ENCODE results near the gene TENM3. TPM values are rescaled to one million over a fixed set of nuclear protein-coding genes. Genes with fewer than 3 reads are reported as not detected.

Gene TENM3
- total and polyA plus RNA-seq, 12 donors, result 0.20 to 6.6 (median 3.5) TPM

DNA sequence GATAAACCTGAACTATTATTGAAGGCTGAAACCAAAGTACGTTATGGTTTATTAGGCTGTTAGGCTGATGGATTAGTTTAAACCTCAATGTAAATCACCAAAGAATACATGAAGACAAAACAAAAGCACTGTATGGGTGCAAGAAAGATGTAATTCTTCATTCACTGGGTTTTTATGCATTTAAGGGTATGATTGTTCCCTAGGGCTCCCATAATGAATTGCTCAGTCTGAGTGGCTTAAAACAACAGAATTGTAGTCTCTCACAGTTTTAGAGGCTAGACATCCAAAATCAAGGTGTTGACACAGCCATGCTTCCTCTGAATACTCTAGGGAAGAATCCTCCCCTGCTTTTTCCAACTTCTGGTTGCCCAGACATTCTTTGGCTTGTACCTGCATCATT lies 222.8 kb downstream of the TENM3 start:
- 85 to 97% methylated on average over 1 of the region's 1 CpG for WGBS, 2 donors
- Histone ChIP-seq H3K27ac (no peak overlapping the region), H3K27me3 (no peaks in the 10 kb centered on the region), H3K36me3 (no peaks in the 10 kb centered on the region), H3K9me3 (no peaks in the 10 kb centered on the region), H3K4me1 (no peaks in the 10 kb centered on the region), H3K4me3 (no peak overlapping the region)
- intact Hi-C loops (cut with DNase I), result no loop called here
- TF ChIP-seq, protein P1, sequence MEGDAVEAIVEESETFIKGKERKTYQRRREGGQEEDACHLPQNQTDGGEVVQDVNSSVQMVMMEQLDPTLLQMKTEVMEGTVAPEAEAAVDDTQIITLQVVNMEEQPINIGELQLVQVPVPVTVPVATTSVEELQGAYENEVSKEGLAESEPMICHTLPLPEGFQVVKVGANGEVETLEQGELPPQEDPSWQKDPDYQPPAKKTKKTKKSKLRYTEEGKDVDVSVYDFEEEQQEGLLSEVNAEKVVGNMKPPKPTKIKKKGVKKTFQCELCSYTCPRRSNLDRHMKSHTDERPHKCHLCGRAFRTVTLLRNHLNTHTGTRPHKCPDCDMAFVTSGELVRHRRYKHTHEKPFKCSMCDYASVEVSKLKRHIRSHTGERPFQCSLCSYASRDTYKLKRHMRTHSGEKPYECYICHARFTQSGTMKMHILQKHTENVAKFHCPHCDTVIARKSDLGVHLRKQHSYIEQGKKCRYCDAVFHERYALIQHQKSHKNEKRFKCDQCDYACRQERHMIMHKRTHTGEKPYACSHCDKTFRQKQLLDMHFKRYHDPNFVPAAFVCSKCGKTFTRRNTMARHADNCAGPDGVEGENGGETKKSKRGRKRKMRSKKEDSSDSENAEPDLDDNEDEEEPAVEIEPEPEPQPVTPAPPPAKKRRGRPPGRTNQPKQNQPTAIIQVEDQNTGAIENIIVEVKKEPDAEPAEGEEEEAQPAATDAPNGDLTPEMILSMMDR (IDR thresholded peaks at IDR 0.05), result no peak
- no peak for DNase-seq
- no peak for ATAC-seq

DNA sequence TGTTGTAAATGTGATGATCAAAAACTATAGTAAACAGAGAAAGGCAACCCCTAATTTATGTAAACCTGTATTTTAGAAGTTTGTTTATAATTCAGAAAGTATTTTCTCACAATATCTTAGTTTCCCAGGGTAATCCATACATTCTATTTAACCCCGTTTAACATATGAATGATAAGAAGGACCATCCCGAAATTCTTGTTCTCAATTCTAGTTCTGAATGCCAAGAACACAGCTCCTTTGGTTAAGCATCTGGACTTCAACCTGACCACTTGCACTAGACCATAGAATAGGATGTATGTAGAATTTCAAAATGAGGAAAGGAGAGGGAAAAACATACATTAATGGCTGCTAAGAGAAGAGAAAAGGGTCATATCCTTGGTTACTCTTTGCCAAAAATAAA lies 227.0 kb downstream of the TENM3 start:
- no peak overlapping the region for H3K27ac ChIP-seq
- DNase-seq, result no peak
- intact Hi-C loops (cut with DNase I), result loop anchor here in 1 of 10 donors (10.0 kb wide), 1 partner anchor 445 kb away; the partner anchor contains the start of gene DCTD
- H3K36me3 ChIP-seq, result no peaks in the 10 kb centered on the region
- H3K4me3 ChIP-seq, result no peak overlapping the region
- peaks cover 0 to 13% (median 0%) of the 10 kb centered on the region in 11 donors for H3K9me3 ChIP-seq
- TF ChIP-seq, protein P1 (IDR thresholded peaks at IDR 0.05), result no peak
- H3K27me3 ChIP-seq, result no peaks in the 10 kb centered on the region
- WGBS, 2 donors, result 76 to 80% methylated on average over 2 of the region's 2 CpGs
- no peak for ATAC-seq
- H3K4me1 ChIP-seq, result no peaks in the 10 kb centered on the region

DNA sequence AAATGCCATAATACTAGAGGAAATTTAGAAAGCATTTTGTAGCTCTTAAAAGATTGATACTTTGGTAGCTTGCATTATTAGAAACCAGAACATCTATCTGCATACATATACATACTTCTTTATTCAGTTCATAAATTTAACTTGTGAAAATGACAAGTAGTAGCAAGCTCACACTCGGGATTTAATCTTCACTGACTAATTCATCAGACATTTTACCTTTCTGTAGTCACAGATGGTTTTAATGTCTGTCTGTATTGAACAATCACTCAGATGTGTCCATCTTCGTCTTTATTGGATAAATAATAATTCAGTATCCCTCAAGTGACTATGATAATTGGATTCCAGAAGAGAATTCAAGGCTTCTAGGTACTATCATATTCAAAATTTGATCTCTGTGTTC lies 232.3 kb downstream of the TENM3 start:
- intact Hi-C loops (cut with DNase I), result loop anchor here in 8 of 10 donors (2.0 to 10.0 kb wide), 5 partner anchors 331 to 452 kb away; partner anchors contain the start of gene DCTD (in 1 of the 8)
- WGBS, 2 donors, result 73 to 78% methylated on average over 2 of the region's 2 CpGs

DNA sequence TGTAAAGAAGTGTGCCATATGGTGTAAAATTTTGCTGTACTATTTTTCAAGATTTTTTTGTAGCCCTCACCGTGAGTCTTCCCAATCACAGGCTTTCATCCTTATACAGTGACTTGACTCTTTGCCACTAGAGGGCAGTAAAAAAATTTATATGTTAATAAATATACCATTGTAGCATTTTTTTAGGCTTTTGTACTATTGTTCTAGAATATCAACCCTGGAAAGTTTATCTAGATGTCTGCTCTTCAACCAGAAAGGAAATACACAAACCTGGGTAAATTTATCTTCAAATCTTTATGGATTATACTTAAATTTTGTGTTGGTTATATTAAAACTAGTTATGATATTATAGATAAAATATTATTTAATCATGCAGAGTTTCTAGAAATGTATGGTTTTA lies 235.3 kb downstream of the TENM3 start:
- no peaks in the 10 kb centered on the region for H3K36me3 ChIP-seq
- 0 to 7% methylated on average over 1 of the region's 1 CpG for WGBS, 2 donors
- ATAC-seq, result no peak
- no peak for DNase-seq
- TF ChIP-seq, protein P1 (IDR thresholded peaks at IDR 0.05), result peak; percentile 18 to 76 (median 69)
- no peaks in the 10 kb centered on the region for H3K4me1 ChIP-seq
- intact Hi-C loops (cut with DNase I), result loop anchor here in 9 of 10 donors (1.0 to 10.0 kb wide), 6 partner anchors 328 to 449 kb away; partner anchors contain the start of gene DCTD (in 1 of the 9)
- H3K27ac ChIP-seq, result no peak overlapping the region
- H3K9me3 ChIP-seq, result no peaks in the 10 kb centered on the region
- H3K27me3 ChIP-seq, result no peaks in the 10 kb centered on the region
- no peak overlapping the region for H3K4me3 ChIP-seq

More for the DNA sequence above, 232.3 kb downstream of the TENM3 start:
- H3K36me3 ChIP-seq, result no peaks in the 10 kb centered on the region
- H3K27me3 ChIP-seq, result no peaks in the 10 kb centered on the region
- DNase-seq (no peak), ATAC-seq (no peak)
- H3K4me3 ChIP-seq, result no peak overlapping the region
- H3K4me1 ChIP-seq, result no peaks in the 10 kb centered on the region
- no peak overlapping the region for H3K27ac ChIP-seq
- TF ChIP-seq, protein P1 (IDR thresholded peaks at IDR 0.05), result no peak
- peaks cover 0 to 13% (median 0%) of the 10 kb centered on the region in 11 donors for H3K9me3 ChIP-seq
